GM18499 (cell line): ENCODE measurements around the gene PTCRA.
"Not testable (repeated sequence)": the region's sequence is repeated elsewhere in the genome, so short reads cannot be mapped to it uniquely, and the experiment has no call there.

ENCODE experiments used
- ATAC-seq: cut with Tn5 transposase; IDR thresholded peaks from one replicate; pipeline ENCODE4 v1.9.1; 2021; ENCODE audit warnings: moderate number of reproducible peaks; ENCODE audit not compliant: insufficient read depth, unreplicated experiment

The PTCRA gene

GRCh38 chr6:42938987-42939809, 23.3 kb downstream of the PTCRA start:
- no peak for ATAC-seq

DNA sequence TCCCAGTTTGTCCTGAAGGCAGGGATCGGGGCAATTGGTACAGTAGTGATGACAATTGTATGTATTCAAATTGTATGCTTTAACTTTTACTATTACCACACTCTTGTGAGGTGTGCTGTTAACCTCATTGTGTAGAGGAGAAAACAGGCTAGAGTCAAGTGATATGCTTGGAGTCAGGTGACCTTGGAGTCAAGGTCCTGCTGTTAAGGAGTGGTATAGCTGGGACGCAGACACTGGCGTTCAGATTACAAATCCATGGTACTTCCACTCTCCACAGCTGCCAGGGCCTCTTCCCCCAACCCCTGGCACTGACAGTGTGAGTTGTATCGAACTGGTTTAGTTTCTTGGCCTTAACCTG, 23.9 kb downstream of the PTCRA start:
- no peak for ATAC-seq

DNA sequence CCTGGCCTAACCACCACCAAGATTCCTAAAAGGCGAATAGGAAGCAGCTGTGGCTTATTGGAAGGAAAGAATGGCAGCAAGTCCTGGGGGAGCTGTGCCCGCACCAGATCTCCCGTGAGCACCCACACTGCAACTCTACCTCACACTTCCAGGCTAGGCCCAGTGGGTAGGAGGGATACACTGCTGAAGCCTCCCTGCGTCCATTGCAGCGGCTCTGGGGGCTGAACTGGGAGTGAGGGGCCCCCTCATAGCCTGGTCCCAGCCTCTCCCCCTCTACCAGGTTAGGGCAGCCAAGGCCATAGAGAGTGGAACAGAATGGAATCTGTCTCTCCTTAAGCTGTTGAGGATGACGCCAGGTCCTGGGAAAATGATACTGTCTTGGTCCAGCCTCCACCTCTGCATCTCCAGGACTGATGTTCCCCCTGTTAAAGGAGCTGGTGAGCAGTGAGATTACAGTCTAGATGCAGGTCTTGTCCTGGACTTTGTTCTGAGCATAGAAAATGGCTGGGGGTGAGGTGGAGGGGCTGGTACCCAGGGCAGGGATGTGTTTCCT, 24.7 kb downstream of the PTCRA start:
- no peak for ATAC-seq

GRCh38 chr6:42941356-42941755, 25.5 kb downstream of the PTCRA start:
- ATAC-seq, result not testable (repeated sequence)

DNA sequence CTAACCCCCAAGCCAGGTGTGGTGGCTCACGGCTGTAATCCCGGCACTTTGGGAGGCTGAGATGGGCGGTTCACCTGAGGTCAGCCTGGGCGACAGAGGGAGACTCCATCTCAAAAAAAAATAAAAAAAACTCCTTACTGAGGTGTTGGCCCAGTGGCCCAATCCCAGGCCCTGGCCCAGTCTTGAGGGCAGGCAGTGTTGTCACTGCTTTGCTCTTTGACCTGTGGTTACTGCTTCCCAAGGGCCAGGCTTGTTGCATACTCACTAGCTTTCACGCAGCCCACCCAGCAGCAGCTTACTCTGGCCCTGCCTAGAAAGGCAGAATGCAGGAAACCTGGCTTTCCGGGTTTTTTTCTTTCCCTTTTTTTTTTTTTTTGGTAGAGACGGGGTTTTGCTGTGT, 26.6 kb downstream of the PTCRA start:
- no peak for ATAC-seq

DNA sequence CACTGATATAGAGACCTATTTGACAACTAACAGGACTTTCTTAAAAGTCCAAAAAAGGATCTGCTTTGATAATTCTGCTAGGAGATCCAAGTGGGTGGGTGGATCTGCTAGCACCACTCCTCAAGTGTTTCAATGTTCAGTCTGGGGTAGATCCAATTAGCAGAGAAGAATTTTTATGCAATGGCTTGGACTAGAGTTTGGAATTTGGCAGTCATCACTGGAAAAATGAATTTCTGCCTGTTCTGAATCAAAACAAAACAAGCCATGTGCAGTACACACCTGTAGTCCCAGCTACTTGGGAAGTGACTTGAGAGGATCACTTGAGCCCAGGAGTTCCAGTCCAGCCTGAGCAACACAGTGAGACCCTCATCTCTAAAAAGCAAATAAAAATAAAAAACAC, 32.1 kb downstream of the PTCRA start:
- no peak for ATAC-seq

DNA sequence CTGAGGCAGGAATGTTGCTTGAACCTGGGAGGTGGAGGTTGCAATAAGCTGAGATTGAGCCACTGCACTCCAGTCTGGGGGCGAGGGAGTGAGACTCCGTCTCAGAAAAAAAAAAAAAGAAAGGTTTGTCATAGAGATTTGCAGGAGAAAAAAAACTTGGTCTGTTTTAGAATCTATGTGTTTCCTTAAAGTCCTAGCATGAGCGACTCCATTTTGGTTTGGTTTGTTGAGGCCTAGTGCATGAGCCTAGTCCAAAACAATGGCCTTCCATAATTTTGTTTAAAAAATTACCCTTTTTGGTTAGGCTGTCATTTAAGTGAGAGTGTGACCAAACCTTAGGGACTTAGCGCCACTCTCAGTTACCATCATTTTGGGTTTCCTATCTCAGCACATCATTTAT, 36.5 kb downstream of the PTCRA start:
- no peak for ATAC-seq

GRCh38 chr6:42954405-42954804, 38.6 kb downstream of the PTCRA start:
- ATAC-seq, result not testable (repeated sequence)

- no peak for ATAC-seq
Measured at GRCh38 chr6:42958125-42958524, 42.3 kb downstream of the PTCRA start.

DNA sequence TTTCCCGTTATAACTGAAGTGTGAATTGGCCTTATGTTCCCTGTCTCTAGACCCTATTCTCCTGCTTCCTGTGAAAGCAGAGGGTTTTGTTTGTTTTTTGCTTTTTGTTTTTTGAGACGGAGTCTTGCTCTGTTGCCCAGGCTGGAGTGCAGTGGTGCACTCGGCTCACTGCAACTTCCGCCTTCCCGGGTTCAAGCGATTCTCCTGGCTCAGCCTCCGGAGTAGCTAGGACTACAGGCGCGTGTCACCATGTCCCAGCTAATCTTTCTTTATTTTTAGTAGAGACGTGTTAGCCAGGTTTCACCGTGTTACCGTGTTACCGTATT, 44.0 kb downstream of the PTCRA start:
- no peak for ATAC-seq

GRCh38 chr6:42960243-42961019, 44.6 kb downstream of the PTCRA start, which contains the start of gene GNMT:
GNMT (plus strand) TSS chr6:42960754; CDS start chr6:42960768, 14 bp downstream.
- ATAC-seq, result no peak

DNA sequence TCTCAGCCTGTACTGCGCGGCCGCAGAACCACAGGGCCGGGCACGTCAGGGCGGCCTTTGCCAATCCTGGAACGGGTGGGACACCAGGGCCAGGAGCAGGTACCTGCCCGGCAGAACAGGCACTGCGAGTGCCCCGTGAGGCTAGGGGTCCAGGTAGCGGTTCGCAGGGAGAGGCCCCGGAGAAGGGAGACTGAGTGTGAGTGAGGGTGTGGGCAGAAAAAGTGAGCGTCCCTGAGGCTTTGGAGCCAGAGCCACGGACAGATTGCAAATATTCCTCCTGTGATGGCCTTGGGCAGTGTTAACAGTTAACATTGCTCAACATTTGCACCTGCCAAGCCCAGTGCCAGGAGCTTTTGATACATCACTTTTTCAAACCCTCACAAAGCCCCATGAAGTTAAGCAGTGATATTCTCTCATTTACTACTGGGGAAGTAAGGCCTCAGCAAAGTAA, 45.2 kb downstream of the PTCRA start:
- ATAC-seq, result no peak

- ATAC-seq, result no peak
Measured at GRCh38 chr6:42962096-42962495, 46.2 kb downstream of the PTCRA start.

- no peak for ATAC-seq
Measured at GRCh38 chr6:42962502-42963178, 46.8 kb downstream of the PTCRA start.

GRCh38 chr6:42963179-42963854, 47.5 kb downstream of the PTCRA start:
- ATAC-seq, result no peak

DNA sequence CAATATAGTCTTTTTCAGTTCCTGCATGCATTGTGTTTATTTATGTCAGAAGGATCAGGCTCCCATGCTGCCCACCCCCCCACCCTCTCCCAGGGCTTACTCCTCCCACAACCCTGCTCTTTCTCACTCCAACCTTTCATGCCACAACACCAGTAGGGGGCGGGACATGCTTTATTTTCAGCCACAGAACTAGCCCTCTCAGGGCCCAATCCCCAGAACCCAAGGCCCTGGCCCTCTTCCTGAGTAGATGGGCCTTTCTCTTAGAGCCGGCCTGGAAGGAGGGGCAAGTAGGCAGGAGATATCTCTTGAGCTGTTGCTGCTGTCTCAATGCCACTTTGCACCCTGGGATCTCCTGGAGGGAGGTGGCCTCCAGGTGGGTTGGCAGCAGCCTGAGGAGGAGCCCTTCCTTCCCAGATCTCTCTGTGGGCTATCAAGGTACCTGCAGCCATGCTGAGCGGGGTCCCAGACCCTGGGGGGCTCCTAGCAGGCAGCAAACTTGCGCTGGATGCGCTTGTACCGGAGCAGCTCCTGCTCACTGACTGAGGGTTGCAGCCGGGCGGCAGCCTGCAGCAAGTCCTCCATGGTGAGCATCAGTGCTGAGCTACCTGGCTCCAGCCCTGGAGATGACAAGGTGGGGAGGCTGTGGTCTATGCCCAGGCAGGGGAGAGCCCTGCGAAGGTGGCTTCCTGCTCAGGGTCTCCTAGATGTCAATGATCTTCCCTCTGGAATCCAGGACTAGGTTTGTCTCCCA, 48.2 kb downstream of the PTCRA start:
- no peak for ATAC-seq

GRCh38 chr6:42966571-42966970, 50.7 kb downstream of the PTCRA start:
- ATAC-seq, result no peak

DNA sequence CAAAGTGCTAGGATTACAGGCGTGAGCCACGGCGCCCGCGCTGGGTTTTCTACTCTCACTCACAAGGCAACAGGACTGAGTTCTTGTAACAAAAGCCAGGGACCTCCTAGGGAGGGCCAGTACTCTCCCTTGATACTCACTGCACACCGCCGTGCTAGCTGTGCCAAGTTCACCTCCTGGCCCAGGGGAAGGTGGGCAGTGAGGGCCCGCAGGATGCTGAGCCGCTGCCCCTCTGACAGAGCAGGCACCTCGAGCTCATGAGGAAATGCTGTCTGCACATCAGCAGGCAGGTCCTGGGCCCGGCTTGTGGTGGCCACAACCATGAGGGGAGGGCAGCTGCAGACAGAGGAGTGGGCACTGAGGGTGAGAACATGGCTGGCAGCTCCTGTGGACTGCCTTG, 51.4 kb downstream of the PTCRA start:
- ATAC-seq, result no peak

- no peak for ATAC-seq
Measured at GRCh38 chr6:42968126-42968701, 52.4 kb downstream of the PTCRA start.
